Neutrophil (primary cell): ENCODE results near the gene PCSK6.

Experiments used
- H3K27ac ChIP-seq: fragments of 200-600 bp; sonication (generic); 2 replicates; pipeline ENCODE4 v1.5.1; 2016; ENCODE audit warnings: mild to moderate bottlenecking, moderate library complexity
- H3K27me3 ChIP-seq: fragments of 200-600 bp; sonication (generic); 2 replicates; pipeline ENCODE4 v1.6.0; 2016; ENCODE audit warnings: mild to moderate bottlenecking
- H3K36me3 ChIP-seq: fragments of 200-600 bp; sonication (generic); 2 replicates; pipeline ENCODE4 v1.5.1; 2017
- H3K4me1 ChIP-seq, 2 experiments: fragments of 200-600 bp in 1 of 2; sonication (generic) in 1 of 2; 1 replicate in 1 of 2; 2 replicates in 1 of 2; pipeline versions ENCODE4 v1.5.1 to v1.6.1; 2013 to 2016; ENCODE audit warnings: low read depth in 1 of 2, low read length in 1 of 2, mild to moderate bottlenecking in 1 of 2, moderate library complexity in 1 of 2; ENCODE audit not compliant: control insufficient read depth in 1 of 2, insufficient read depth in 1 of 2
- H3K4me3 ChIP-seq, 2 experiments: fragments of 200-600 bp in 1 of 2; sonication (generic) in 1 of 2; 1 replicate in 1 of 2; 2 replicates in 1 of 2; pipeline ENCODE4 v1.5.1; 2013 to 2016; ENCODE audit warnings: low read depth in 1 of 2, low read length in 1 of 2, mild to moderate bottlenecking in 1 of 2, moderate library complexity in 1 of 2
- H3K9me3 ChIP-seq: fragments of 200-600 bp; sonication (generic); 2 replicates; pipeline ENCODE4 v1.5.1; 2016
- TF ChIP-seq, protein P1 (sequence below): fragments of 200-600 bp; sonication (generic); IDR thresholded peaks from 2 replicates; pipeline ENCODE4 v1.5.1; 2016; ENCODE audit warnings: antibody characterized with exemption

PCSK6 gene

DNA sequence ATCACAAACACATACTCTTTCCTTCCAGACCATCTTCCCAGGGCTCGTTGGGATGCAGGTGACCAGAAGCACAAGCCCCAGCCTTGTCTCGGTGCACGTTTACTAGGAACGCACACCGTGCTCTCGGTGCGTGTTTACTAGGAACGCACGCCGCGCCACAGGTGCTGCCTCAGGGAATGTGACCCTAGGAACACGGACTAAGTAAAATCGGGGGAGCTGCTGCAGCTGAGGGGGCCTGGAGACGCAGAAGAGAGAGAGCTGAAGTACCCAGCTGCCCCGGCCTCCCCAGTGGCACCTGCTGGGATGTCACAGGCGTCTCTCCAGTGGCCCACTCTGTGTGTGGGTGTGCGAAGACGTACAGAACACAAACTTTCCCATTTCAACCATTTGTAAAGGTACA, 103.5 kb downstream of the PCSK6 start:
- H3K4me1 ChIP-seq = no peaks in the 10 kb centered on the region
- TF ChIP-seq, protein P1, sequence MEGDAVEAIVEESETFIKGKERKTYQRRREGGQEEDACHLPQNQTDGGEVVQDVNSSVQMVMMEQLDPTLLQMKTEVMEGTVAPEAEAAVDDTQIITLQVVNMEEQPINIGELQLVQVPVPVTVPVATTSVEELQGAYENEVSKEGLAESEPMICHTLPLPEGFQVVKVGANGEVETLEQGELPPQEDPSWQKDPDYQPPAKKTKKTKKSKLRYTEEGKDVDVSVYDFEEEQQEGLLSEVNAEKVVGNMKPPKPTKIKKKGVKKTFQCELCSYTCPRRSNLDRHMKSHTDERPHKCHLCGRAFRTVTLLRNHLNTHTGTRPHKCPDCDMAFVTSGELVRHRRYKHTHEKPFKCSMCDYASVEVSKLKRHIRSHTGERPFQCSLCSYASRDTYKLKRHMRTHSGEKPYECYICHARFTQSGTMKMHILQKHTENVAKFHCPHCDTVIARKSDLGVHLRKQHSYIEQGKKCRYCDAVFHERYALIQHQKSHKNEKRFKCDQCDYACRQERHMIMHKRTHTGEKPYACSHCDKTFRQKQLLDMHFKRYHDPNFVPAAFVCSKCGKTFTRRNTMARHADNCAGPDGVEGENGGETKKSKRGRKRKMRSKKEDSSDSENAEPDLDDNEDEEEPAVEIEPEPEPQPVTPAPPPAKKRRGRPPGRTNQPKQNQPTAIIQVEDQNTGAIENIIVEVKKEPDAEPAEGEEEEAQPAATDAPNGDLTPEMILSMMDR = no peak

DNA sequence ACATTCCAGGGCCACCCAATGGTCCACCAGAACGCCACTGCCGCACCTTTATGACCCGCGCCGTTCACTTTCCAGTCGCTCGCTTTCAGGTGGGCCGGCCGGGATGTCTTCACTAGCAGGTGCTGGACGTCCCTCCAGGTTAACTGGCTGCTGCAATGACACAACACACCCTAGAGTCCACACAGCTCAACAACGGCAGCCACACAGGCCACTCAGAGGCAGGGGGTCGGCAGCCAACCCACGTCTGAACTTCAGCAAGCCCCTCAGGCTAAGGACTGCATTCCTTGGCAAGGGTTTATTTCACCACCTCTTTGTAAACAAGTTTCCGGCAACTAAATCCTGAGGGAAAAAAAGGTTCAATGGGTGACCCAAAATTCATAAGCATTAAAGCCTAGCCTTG, 105.2 kb downstream of the PCSK6 start:
- TF ChIP-seq, protein P1 = no peak
- Histone ChIP-seq H3K27ac (no peak overlapping the region), H3K9me3 (no peaks in the 10 kb centered on the region), H3K4me1 (no peaks in the 10 kb centered on the region), H3K36me3 (no peaks in the 10 kb centered on the region), H3K27me3 (no peaks in the 10 kb centered on the region), H3K4me3 (no peak overlapping the region)

More for the DNA sequence above, 103.5 kb downstream of the PCSK6 start:
- no peaks in the 10 kb centered on the region for H3K27me3 ChIP-seq
- H3K4me3 ChIP-seq = no peak overlapping the region
- H3K9me3 ChIP-seq = no peaks in the 10 kb centered on the region
- no peak overlapping the region for H3K27ac ChIP-seq
- H3K36me3 ChIP-seq = no peaks in the 10 kb centered on the region

- TF ChIP-seq, protein P1 = no peak
- no peaks in the 10 kb centered on the region for H3K9me3 ChIP-seq
- H3K27ac ChIP-seq = no peak overlapping the region
- no peaks in the 10 kb centered on the region for H3K27me3 ChIP-seq
- H3K4me1 ChIP-seq = no peaks in the 10 kb centered on the region
- H3K36me3 ChIP-seq = no peaks in the 10 kb centered on the region
- no peak overlapping the region for H3K4me3 ChIP-seq
These were observed 107.0 kb downstream of the PCSK6 start for GRCh38 chr15:101382544-101382943.

DNA sequence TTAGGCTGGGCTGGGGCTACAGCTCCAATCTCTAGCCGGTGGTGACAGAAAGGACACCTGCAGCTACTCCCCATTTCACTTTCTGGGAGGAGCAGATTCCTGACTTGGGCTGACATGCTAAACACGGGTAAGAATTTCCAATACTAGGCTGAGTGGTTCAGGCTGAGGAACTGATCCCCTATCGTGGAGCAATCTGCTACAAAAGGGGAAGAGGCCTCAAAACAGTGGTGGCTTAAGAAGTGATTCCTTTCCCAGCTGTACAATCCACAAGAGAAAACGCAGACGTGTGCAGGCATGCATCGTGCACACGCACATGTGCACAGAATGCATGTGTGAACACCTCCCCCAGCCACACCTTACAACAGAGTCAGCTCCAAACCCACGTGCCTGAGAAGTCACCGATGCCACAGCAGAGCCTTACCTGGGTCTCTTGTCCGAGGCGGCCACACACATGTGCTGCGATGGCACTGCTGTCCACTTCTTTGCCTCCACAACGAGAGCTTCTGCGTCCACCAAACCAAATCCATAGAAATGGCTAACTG, 107.8 kb downstream of the PCSK6 start:
- Histone ChIP-seq H3K27ac (no peak overlapping the region), H3K27me3 (no peaks in the 10 kb centered on the region), H3K4me1 (no peaks in the 10 kb centered on the region), H3K36me3 (no peaks in the 10 kb centered on the region), H3K9me3 (no peaks in the 10 kb centered on the region), H3K4me3 (no peak overlapping the region)
- TF ChIP-seq, protein P1 = no peak

GRCh38 chr15:101380146-101380545, 109.4 kb downstream of the PCSK6 start:
- H3K27me3 ChIP-seq = peaks cover 7% of the 10 kb centered on the region
- H3K9me3 ChIP-seq = no peaks in the 10 kb centered on the region
- H3K4me3 ChIP-seq = no peak overlapping the region
- no peaks in the 10 kb centered on the region for H3K36me3 ChIP-seq
- H3K27ac ChIP-seq = no peak overlapping the region
- TF ChIP-seq, protein P1 = no peak
- H3K4me1 ChIP-seq = no peaks in the 10 kb centered on the region

DNA sequence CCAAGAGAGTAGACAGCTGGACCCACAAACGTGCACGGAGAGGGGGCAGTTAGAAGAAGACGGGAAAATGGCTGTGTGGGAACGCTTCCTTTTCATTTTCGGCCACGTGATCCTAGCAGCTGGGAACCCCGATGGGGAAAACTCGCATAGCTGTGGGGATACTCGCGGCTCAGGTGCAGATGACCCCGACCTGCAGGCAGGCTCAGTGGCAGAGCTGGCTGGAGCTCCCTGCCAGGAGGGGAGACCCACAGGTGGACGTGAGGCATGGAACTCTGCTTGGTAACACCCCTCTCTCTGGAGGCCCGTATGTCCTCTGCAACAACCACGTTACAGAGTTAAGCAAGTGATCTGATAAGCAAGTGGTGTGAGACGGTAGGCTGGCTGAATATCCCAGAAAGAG, 109.9 kb downstream of the PCSK6 start:
- Histone ChIP-seq H3K9me3 (no peaks in the 10 kb centered on the region), H3K4me1 (no peaks in the 10 kb centered on the region), H3K27me3 (peaks cover 9% of the 10 kb centered on the region), H3K36me3 (no peaks in the 10 kb centered on the region), H3K27ac (no peak overlapping the region), H3K4me3 (no peak overlapping the region)
- TF ChIP-seq, protein P1 = no peak
